Measurements from ENCODE around the gene SRRM2.

Gene SRRM2

GRCh38 chr16:2715064-2715463, 37.4 kb upstream of the SRRM2 start:
- no peak for TF ChIP-seq CTCF (IDR thresholded peaks at IDR 0.05; ENCODE audit: low read depth, low read length)
- no peak for DNase-seq (ENCODE audit: low read depth in 2 of 2)
- no peak overlapping the region for H3K4me3 ChIP-seq (replicated peaks in 1 of 2; ENCODE audit: low read depth in 2 of 2, low read length in 2 of 2)

GRCh38 chr16:2715519-2715918, 36.9 kb upstream of the SRRM2 start:
- peak; percentile 35 to 52 for DNase-seq (ENCODE audit: low read depth in 2 of 2)
- peak overlapping the region in 1 of 2 donors; percentile 13 for H3K4me3 ChIP-seq (replicated peaks in 1 of 2; ENCODE audit: low read depth in 2 of 2, low read length in 2 of 2)
- TF ChIP-seq CTCF (IDR thresholded peaks at IDR 0.05; ENCODE audit: low read depth, low read length) = no peak

- H3K4me3 ChIP-seq (replicated peaks in 1 of 2; ENCODE audit: low read depth in 2 of 2, low read length in 2 of 2) = no peak overlapping the region
- no peak for TF ChIP-seq CTCF (IDR thresholded peaks at IDR 0.05; ENCODE audit: low read depth, low read length)
- DNase-seq (ENCODE audit: low read depth in 2 of 2) = no peak
Measured at GRCh38 chr16:2715966-2716885, 36.2 kb upstream of the SRRM2 start.

- DNase-seq (ENCODE audit: low read depth in 2 of 2) = no peak
- TF ChIP-seq CTCF (IDR thresholded peaks at IDR 0.05; ENCODE audit: low read depth, low read length) = no peak
- no peak overlapping the region for H3K4me3 ChIP-seq (replicated peaks in 1 of 2; ENCODE audit: low read depth in 2 of 2, low read length in 2 of 2)
Measured at GRCh38 chr16:2716948-2717347, 35.5 kb upstream of the SRRM2 start.

GRCh38 chr16:2717383-2718263, 34.8 kb upstream of the SRRM2 start:
- DNase-seq (ENCODE audit: low read depth in 2 of 2) = no peak
- H3K4me3 ChIP-seq (replicated peaks in 1 of 2; ENCODE audit: low read depth in 2 of 2, low read length in 2 of 2) = no peak overlapping the region
- TF ChIP-seq CTCF (IDR thresholded peaks at IDR 0.05; ENCODE audit: low read depth, low read length) = no peak

GRCh38 chr16:2719328-2720063, 32.9 kb upstream of the SRRM2 start:
- no peak for TF ChIP-seq CTCF (IDR thresholded peaks at IDR 0.05; ENCODE audit: low read depth, low read length)
- H3K4me3 ChIP-seq (replicated peaks in 1 of 2; ENCODE audit: low read depth in 2 of 2, low read length in 2 of 2) = no peak overlapping the region
- DNase-seq (ENCODE audit: low read depth in 2 of 2) = no peak
